Rectal smooth muscle tissue (tissue), 1 donor: ENCODE data around the gene SOCS1.

Source experiments
- H3K27ac ChIP-seq: one replicate; pipeline ENCODE4 v1.7.0; 2013; ENCODE audit warnings: low read depth, low read length, inconsistent platforms
- H3K27me3 ChIP-seq: one replicate; pipeline ENCODE4 v1.7.0; 2013; ENCODE audit warnings: low read length; ENCODE audit not compliant: control insufficient read depth, insufficient read depth
- H3K36me3 ChIP-seq: one replicate; pipeline ENCODE4 v1.7.0; 2013; ENCODE audit warnings: low read length; ENCODE audit not compliant: control insufficient read depth, insufficient read depth
- H3K4me1 ChIP-seq: one replicate; pipeline ENCODE4 v1.7.0; 2013; ENCODE audit warnings: low read length; ENCODE audit not compliant: control insufficient read depth, insufficient read depth
- H3K4me3 ChIP-seq: one replicate; pipeline ENCODE4 v1.7.0; 2013; ENCODE audit warnings: low read length
- H3K9ac ChIP-seq: one replicate; pipeline ENCODE4 v1.7.0; 2013; ENCODE audit warnings: low read length

SOCS1 gene

GRCh38 chr16:11277607-11278337 is 21.8 kb upstream of the SOCS1 start:
- Histone ChIP-seq H3K4me1 (no peaks in the 10 kb centered on the region), H3K36me3 (no peaks in the 10 kb centered on the region), H3K27ac (no peak overlapping the region)

GRCh38 chr16:11276896-11277593 is 21.0 kb upstream of the SOCS1 start:
- H3K27ac ChIP-seq: no peak overlapping the region
- H3K9ac ChIP-seq: no peak overlapping the region
- H3K4me3 ChIP-seq: no peak overlapping the region
- H3K4me1 ChIP-seq: no peaks in the 10 kb centered on the region
- no peaks in the 10 kb centered on the region for H3K27me3 ChIP-seq
- H3K36me3 ChIP-seq: no peaks in the 10 kb centered on the region

More at GRCh38 chr16:11277607-11278337, 21.8 kb upstream of the SOCS1 start:
- Histone ChIP-seq H3K4me3 (no peak overlapping the region), H3K9ac (no peak overlapping the region), H3K27me3 (no peaks in the 10 kb centered on the region)

- Histone ChIP-seq H3K4me1 (no peaks in the 10 kb centered on the region), H3K27me3 (no peaks in the 10 kb centered on the region), H3K9ac (no peak within 1 kb of the TSS), H3K27ac (no peak within 1 kb of the TSS), H3K4me3 (no peak within 1 kb of the TSS), H3K36me3 (no peaks in the 10 kb centered on the region)
These were observed 20.3 kb upstream of the SOCS1 start, which contains the start of gene PRM2 for GRCh38 chr16:11276143-11276895. Gene PRM2, minus strand, starts transcription at chr16:11276480. Its CDS starts 110 bp downstream, at chr16:11276370.

- no peaks in the 10 kb centered on the region for H3K4me1 ChIP-seq
- no peaks in the 10 kb centered on the region for H3K36me3 ChIP-seq
- no peak overlapping the region for H3K27ac ChIP-seq
- no peak overlapping the region for H3K4me3 ChIP-seq
- H3K27me3 ChIP-seq: no peaks in the 10 kb centered on the region
- H3K9ac ChIP-seq: no peak overlapping the region
These were observed 19.0 kb upstream of the SOCS1 start for GRCh38 chr16:11274964-11275363.

GRCh38 chr16:11273721-11274324 is 17.8 kb upstream of the SOCS1 start:
- no peaks in the 10 kb centered on the region for H3K27me3 ChIP-seq
- H3K9ac ChIP-seq: no peak overlapping the region
- H3K36me3 ChIP-seq: no peaks in the 10 kb centered on the region
- no peak overlapping the region for H3K27ac ChIP-seq
- H3K4me3 ChIP-seq: no peak overlapping the region
- H3K4me1 ChIP-seq: no peaks in the 10 kb centered on the region

- Histone ChIP-seq H3K9ac (no peak within 1 kb of the TSS), H3K36me3 (no peaks in the 10 kb centered on the region), H3K4me3 (no peak within 1 kb of the TSS), H3K27ac (no peak within 1 kb of the TSS), H3K4me1 (no peaks in the 10 kb centered on the region), H3K27me3 (no peaks in the 10 kb centered on the region)
These were observed 17.1 kb upstream of the SOCS1 start, which contains the start of gene PRM3 for GRCh38 chr16:11272921-11273720. Gene PRM3, minus strand, starts transcription at chr16:11273629. Its CDS starts 34 bp downstream, at chr16:11273595.

- Histone ChIP-seq H3K27me3 (no peaks in the 10 kb centered on the region), H3K4me3 (no peak overlapping the region), H3K4me1 (no peaks in the 10 kb centered on the region), H3K9ac (no peak overlapping the region), H3K36me3 (no peaks in the 10 kb centered on the region), H3K27ac (no peak overlapping the region)
These were observed 16.5 kb upstream of the SOCS1 start for GRCh38 chr16:11272484-11272883.

- Histone ChIP-seq H3K36me3 (no peaks in the 10 kb centered on the region), H3K4me1 (no peaks in the 10 kb centered on the region), H3K9ac (no peak overlapping the region)
These were observed 15.6 kb upstream of the SOCS1 start for GRCh38 chr16:11271610-11272009.

GRCh38 chr16:11270602-11271162 is 14.7 kb upstream of the SOCS1 start:
- H3K27me3 ChIP-seq: no peaks in the 10 kb centered on the region

More at GRCh38 chr16:11271610-11272009, 15.6 kb upstream of the SOCS1 start:
- Histone ChIP-seq H3K4me3 (no peak overlapping the region), H3K27ac (no peak overlapping the region), H3K27me3 (no peaks in the 10 kb centered on the region)

GRCh38 chr16:11268921-11269375 is 12.9 kb upstream of the SOCS1 start, which contains the start of gene TNP2:
Gene TNP2, minus strand, starts transcription at chr16:11269325. Its CDS starts 63 bp downstream, at chr16:11269262.
- Histone ChIP-seq H3K36me3 (no peaks in the 10 kb centered on the region), H3K9ac (no peak within 1 kb of the TSS), H3K4me1 (no peaks in the 10 kb centered on the region), H3K4me3 (no peak within 1 kb of the TSS), H3K27me3 (no peaks in the 10 kb centered on the region), H3K27ac (no peak within 1 kb of the TSS)

More at GRCh38 chr16:11270602-11271162, 14.7 kb upstream of the SOCS1 start:
- H3K36me3 ChIP-seq: no peaks in the 10 kb centered on the region
- H3K27ac ChIP-seq: no peak overlapping the region
- no peak overlapping the region for H3K4me3 ChIP-seq
- no peak overlapping the region for H3K9ac ChIP-seq
- H3K4me1 ChIP-seq: no peaks in the 10 kb centered on the region

GRCh38 chr16:11265124-11265523 is 9.1 kb upstream of the SOCS1 start:
- no peaks in the 10 kb centered on the region for H3K27me3 ChIP-seq
- no peak overlapping the region for H3K9ac ChIP-seq
- no peaks in the 10 kb centered on the region for H3K4me1 ChIP-seq
- no peaks in the 10 kb centered on the region for H3K36me3 ChIP-seq
- no peak overlapping the region for H3K4me3 ChIP-seq
- H3K27ac ChIP-seq: no peak overlapping the region
